GM04503 (cell line): ENCODE results near the gene VAMP5.
"Not testable (repeated sequence)": the region's sequence is repeated elsewhere in the genome, so short reads cannot be mapped to it uniquely, and the experiment has no call there.

ENCODE experiments used
- DNase-seq: peaks from one replicate; pipeline ENCODE4 v3.0.0-alpha.2; 2012; ENCODE audit warnings: low read depth

The VAMP5 gene

DNA sequence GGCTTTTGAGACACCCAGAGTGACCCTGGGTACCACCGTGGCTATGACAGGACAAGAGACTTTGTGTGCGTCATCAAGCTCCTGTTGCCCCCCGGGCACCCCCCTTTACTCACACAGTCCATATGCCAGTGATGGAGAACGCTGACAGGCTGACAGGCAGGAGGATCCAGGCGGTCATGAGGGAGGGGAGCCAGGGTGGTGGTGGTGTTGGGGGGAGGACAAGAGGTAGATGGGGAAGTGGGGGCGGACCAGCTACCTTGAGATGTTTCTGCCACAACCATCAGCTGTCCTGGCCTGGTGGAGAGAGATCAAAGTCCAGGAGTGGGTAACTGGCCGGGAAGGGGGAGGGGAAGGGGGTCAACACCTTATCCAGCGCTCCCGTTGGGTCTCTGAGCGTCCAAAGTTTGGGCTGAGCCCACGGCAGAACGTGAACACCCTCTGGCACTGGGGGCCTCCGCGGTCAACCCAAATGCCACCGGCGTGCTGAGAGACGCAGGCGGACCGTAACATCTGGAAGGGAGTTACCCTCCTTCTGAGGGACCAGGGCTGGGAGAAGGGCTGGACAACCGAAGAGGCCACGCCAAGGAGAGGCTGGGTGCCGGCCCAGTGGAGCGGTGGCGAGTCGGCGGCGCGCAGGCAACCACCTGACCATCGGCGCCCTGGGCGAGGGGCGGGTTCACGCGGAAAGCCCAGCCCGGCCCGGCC, 17.7 kb downstream of the VAMP5 start:
- no peak for DNase-seq

DNA sequence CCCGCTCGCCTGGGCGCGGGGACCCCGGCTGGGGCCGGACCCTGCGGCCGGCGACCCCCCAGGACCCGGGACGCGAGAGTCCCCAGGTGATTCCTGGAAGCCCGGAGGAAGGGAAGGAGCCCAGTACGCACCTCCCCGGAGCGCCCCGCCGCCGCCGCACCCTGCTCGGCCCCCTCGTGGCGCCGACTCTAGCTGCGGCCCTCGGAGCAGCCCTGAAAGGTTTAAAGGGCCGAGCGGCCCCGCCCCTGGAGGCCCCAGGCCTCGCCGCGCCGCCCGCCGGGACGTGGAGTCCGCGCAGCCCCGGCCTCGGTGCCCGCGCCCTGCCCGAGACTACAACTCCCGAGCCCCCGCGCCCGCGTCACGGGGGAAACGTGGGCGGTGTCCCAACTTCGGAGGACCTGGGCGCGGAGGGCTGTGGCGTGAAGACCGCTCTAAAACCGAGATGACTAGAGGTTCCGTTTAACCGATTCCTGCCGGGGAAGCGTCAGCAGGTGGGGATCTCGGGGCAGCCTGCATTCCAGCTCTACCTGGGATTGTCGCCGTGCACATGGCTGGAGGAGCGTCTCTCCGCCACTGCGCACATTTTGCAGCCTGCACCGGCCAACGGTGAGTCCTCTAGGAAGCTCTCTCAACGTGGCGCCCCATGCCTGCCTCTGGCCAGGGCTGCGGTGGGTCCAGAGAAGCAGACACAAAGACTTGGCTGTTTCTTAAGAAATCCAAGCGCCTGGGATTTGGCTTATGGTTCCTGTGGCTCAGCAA, 18.4 kb downstream of the VAMP5 start, which contains the start of gene TMEM150A:
Gene TMEM150A (minus strand): TSS at position 223 of the 759 bp plus-strand sequence. CDS start 750 bp downstream, outside the sequence.
- no peak for DNase-seq

DNA sequence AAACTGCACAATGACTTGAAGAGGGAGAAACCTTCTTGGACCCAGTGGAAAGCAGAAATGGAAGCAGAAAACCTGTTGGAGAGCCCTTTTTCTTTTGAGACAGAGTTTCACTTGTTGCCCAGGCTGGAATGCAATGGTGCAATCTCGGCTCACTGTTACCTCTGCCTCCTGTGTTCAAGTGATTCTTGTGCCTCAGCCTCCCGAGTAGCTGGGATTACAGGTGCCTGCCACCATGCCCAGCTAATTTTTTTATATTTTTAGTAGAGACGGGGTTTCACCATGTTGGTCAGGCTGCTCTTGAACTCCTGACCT, 19.9 kb downstream of the VAMP5 start:
- not testable (repeated sequence) for DNase-seq

DNA sequence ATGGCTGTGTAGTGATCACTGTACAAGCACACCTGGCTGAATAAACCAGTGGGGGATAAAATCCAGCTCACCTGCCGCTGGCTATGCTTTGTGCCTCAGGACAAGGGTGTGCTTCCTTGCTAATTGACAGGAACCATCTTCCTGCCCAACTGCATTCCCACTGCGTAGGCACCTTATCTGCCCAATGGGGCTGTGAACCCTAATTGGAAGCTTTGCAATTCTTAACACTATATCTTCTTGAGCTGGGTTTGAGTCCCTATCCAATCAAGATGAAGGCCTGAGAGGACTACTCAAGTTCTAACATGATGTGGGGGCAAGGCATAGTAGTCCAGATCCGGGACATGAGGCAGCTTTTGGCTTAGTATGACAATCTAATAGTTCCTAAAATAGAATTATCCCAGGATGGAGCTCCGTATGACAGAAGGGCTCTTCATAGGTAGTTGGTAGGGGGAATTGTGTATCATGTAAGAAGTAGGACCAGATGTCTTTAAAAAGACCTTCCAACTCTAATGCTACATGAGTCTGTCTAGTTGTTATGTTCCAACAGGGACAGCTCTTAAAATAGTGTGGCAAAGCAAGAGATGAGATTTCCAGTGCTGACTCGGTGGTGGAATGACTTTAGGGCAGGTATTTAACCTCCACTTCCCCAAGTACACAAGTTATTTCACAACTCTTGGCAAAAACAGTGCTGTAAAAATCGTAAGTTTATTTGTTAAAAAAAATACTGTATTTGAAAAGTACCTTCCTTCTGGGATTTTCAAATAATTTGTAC, 20.5 kb downstream of the VAMP5 start:
- no peak for DNase-seq

DNA sequence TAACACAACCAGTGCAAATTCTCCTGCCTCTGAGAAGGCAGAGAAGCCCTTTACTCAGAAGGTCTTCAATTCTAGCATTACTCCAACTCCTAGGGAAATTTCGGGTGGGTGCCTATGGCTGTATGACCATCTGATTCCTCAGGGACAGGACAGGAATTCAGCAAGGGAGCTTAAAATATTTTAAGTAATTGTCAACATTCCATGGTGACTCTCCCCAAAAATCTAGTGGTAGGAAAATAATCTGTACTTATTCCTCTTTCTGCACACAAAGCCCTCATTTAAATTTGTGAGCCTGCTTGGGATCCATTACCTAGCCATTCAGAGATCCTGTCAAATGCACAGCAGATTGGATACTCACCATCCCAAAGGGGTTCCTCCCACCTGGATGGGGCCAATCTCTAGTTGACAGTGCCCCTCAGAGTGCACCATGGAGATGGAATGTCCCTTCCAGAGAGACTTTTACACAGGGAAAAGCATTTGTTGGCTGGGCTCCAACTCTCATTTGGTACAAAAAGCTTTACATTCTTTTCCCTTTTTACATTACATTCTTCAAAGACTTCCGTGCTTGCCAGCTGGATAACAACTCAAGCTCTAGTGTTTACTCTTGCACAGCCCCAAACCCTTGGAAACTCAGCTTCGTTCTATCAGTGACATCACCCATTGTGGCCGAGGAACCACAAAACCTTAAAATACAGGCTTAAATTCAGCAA, 21.3 kb downstream of the VAMP5 start:
- DNase-seq, result peak; percentile 76

DNA sequence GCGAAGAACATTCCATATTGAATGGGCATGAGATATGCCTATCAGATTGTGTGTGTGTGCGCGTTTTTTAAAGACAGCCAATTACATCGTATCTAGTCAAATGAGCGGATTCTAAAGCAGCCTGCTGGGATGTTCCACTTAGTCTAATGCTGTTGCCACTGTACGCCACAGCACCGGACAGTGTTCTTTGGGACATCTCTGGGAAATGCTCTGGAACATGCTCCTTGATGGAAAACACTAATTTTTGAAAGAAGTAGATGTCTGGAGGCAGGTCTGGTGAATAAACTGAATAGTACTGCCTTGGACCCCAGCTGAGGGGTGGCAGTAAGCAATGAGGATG, 21.9 kb downstream of the VAMP5 start:
- DNase-seq, result no peak

DNA sequence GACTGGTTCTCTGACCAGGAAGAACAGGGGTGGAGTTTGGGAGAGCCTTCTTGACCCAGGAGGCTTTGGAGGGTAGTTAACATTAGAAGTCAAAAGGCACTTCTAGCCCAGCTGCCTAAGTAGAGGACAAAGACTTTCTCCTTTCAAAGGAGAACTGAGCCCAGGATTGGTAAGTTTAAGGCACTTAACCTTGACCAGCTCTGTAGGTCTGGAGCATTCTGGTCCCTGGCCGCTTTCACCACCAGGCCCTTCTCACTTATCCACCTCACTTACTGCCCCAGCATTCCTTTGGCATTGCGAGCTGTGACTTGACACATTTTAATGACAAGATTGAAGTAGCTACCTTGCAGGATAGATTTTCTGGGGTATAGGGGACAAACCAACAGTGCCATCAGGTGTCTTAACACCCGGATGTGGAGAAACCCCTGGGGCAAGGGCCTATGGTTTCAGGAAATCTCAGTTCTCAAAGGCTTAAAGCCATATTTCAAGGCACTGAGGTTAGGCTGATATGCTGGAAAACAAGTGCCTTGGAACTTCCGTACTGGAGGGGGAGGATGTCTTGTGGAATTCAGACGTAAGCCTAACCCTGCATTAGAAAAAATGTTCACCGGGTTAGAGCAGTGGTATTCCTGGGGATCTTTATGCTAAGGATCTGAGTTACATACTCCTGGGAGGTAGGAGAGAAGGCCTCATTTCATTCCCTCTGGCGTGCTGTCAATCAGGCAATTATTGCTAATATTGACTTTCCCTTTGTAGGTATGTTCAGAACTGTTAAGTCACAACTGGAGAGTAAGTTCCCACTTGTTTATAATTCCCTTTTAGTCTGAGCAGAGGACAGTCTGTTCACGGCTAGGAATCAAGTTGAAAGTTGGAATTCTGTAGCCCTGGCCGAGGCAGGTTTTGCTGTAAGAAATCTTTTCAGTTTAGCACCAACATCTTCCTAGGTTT, 23.3 kb downstream of the VAMP5 start:
- DNase-seq, result no peak

DNA sequence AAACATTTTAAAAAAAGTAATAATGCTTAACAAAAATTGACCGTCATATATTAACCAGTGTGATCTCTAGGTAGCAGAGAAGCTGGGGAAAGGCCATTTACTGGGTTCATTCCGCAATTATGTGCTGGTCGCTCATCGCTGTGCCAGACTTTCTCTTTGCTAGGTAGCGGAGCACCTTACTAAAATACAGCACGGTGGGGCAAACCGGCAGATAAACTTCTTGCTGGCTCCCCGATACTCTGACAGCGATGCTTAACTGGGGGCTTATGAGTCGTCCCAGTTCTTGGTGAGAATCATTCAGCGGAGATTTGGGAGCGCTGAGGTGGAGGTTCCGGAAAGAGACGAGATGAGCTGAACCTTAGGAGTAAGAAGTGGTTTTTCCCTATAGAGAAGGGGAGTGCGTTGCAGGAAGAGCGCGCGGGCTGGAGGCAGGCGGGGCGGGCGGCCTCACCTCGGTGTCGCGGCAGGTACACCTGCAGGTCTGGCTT, 27.0 kb downstream of the VAMP5 start:
- no peak for DNase-seq

DNA sequence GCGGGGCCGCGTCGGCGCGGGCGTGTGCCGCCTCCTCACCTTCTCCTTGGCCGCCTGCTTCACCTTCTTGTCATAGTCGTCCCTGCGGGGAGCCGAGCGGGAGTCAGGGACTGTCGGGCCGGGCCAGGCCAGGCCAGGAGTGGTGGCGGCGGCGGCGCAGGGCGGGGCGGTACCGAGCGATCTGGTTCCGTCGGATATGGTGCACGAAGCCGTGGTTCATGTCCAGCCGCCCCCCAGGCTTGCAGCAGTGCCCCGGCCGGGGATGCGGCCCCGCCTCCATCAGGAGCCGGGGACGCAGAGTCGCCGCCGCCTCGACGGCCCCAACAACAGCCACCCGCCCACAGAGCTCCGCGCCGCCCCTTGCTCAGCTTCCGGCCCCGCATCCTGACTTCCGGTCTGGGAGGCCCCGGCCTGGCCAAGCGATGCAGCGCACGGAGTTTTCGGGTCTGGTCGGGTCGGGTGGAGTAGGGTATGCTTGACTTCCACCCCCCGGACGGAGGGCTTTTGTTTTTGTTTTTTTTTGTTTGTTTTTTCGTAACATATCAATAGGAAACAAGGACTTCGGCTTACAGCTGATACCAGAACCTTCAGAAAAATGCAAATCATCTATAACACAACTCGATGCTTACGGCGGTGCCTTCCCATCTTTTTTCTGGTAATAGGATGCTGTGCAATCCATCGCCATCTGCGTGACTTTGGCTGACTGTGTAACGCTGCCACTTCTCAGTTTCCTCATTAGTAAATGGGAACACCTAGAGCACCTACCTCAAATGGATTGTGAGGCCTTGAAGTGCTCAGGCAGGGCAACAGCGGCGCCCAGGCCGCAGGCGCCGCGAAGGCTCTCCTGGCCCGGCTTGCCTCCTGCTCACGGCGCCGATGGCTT, 27.7 kb downstream of the VAMP5 start, which contains the start of gene C2orf68:
Gene C2orf68 (minus strand): TSS at position 362 of the 883 bp plus-strand sequence. CDS start 82 bp downstream, at position 280.
- DNase-seq, result peak; percentile 49

DNA sequence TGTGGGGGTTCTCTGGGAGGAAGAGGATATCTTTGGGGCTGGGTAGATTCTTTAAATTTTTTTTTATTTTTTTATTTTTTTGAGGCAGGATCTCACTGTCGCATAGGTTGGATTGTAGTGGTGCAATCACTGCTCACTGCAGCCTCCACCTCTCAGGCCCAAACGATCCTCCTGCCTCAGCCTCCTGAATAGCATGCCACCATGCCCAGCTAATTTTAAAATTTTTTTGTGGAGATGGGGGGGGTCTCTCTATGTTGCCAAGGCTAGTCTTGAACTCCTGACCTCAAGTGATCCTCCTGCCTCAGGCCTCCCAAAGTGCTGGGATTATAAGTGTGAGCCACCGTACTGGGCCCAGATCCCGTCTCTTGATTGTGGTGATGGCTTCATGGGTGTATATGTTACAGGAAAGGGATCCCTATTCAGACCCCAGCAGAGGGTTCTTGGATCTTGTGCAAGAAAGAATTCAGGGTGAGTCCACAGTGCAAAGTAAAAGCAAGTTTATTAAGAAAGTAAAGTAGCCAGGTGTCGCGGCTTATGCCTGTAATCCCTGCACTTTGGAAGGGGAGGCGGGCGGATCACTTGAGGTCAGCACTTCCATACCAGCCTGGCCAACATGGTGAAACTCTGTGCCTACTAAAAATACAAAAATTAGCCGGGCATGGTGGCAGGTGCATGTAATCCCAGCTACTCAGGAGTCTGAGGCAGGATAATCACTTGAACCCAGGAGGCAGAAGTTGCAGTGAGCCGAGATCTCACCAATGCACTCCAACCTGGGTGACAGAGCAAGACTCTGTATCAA, 29.7 kb downstream of the VAMP5 start:
- no peak for DNase-seq

DNA sequence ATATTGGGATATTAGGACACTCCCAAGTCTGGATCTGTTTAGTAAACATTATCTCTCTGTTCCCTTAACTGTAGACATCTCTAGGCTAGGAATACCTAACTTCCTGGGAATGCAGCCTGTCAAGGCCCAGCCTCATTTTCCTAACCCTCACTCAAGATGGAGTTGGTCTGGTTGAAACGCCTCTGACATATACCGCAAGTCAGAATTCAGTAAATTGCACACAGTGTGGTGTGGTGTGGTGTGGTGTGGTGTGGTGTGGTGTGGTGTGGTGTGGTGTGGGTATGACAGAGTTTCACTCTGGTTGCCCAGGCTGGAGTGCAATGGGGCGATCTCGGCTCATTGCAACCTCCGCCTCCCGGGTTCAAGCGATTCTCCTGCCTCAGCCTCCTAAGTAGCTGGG, 30.5 kb downstream of the VAMP5 start:
- not testable (repeated sequence) for DNase-seq

DNA sequence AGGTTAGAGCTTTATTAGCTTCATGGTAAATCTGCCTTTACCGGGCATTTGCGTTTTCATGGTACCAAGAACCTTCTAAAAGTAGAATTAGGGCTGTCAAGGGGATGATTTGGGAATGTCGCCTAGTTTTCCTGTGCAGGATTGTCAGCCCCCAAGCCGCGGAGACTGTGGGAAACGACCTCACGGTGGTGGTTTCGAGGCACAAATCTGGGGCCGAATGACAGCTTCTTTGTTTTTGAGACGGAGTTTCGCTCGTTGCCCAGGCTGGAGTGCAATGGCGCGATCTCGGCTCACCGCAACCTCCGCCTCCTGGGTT, 31.1 kb downstream of the VAMP5 start:
- DNase-seq, result no peak

DNA sequence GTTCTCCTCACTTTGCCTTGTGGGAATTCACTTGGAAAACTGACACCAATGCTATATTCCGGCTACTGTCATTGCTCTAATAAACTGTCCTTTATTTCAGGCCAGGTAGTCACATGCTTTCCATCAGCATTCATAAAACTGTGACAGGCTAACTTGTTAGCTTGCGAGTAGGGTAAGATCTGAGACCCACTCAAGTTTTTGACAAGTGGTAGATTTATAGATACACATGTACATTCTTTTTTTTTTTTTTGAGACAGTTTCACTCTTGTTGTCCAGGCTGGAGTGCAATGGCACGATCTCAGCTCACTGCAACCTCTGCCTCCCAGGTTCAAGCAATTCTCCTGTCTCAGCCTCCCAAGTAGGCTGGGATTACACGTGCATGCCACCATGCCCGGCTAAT, 33.5 kb downstream of the VAMP5 start:
- DNase-seq, result not testable (repeated sequence)

DNA sequence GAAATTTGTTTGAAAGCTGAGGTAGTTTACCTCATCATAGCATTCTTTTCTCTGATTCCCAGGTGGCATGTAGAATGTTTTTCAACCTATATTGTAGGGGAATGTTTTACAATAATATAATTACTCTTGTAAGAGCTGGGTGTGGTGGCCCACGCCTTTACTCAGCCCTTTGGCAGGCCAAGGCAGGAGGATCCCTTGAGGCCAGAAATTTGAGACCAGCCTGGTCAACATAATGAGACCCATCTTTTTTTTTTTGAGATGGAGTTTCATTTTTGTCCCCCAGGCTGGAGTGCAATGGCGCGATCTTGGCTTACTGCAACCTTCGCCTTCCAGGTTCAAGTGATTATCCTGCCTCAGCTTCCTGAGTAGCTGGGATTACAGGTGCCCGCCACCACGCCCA, 35.4 kb downstream of the VAMP5 start:
- DNase-seq, result no peak

DNA sequence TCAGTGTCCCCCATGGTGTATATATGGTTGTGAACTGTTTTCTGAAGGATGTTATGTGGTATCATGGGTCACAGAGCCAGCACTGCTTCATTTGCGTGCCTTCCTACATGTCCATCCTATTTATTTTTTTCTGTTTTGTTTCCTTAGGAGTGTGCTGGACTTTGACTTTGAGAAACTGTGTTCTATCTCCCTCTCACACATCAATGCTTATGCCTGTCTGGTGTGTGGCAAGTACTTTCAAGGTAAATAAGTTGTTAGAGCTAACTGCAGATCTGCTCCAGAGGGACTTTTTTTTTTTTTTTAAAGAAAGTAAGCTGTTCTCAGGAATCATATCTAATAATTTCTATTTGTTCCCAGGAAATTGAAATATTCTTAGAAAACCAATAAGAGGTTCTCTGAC, 37.1 kb downstream of the VAMP5 start:
- DNase-seq, result no peak

DNA sequence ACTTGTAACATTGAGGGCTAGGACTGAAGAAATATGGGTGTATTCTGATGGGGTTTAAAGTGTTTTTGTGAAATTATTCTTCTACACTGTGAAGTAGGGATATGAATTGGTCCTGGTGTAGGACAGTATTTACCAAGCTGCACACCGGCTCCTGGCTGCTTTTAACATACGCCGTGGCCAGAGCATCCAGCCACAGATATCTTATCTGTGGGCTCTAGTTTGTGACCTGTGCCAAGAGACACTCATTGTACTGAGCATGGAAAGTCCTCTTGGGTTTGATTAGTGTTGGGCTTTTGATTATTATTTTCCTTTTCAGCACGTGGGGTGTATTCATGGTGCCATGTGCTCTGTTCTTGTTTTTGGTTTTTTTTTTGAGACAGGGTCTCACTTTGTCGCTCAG, 39.8 kb downstream of the VAMP5 start:
- no peak for DNase-seq

DNA sequence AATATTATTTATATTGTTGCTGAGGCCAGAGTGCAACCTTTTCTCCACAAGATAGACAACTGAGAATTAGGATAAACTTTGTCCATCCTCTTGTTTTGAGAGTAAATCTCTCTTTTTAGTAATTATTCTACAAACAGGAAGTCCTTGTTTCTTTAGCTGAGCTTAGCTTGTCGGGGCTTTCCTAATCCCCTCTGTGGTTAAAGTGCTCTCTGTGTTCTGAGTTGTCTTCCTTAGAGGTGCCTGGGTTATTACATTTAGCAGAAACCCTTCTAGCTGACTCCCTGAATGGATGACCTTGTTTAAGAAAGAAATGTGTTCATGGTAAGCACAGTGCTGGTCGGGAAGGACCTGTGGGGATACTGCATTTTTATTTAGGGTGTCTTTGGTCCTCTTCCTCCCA, 44.4 kb downstream of the VAMP5 start:
- DNase-seq, result no peak

DNA sequence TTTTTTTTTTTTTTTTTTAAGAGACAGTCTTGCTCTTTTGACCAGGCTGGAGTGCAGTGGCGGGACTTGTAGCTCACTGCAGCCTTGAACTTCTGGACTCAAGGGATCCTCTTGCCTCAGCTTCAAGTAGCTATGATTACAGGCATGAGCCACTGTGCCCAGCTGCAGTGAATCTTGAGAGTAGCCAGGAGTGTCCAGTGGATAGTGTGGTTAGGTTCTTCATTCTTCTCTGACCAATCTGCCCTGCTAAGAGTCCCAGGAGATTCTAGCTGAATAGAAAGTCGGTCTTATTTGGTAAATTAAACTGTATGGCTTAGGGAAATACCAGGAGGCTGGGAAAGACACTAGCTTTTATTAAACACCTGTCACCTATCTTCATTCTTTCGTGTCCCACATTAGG, 47.1 kb downstream of the VAMP5 start:
- no peak for DNase-seq

DNA sequence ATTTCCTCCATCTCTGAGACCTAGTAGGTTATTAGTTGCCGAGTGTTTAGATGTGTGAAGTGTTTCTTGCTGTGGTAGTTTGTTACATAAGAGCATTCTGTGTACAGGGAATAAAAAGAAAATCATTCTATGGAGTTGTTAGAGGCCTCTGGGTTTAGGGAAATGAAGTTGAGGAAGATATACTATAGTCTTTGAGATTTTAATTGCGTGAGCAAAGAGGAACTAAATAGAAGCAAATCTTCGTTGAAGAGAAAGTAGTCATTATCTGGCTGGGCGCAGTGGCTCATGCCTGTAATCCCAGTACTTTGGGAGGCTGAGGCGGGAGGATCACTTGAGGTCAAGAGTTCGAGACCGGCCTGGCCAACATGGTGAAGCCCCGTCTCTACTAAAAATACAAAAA, 50.8 kb downstream of the VAMP5 start:
- DNase-seq, result no peak
